Measurements from ENCODE around the gene AGMO. TPM values are rescaled to one million over a fixed set of nuclear protein-coding genes. Genes with fewer than 3 reads are reported as not detected.

Gene AGMO
- total RNA-seq, 1 experiment from 2014 or later: not detected

DNA sequence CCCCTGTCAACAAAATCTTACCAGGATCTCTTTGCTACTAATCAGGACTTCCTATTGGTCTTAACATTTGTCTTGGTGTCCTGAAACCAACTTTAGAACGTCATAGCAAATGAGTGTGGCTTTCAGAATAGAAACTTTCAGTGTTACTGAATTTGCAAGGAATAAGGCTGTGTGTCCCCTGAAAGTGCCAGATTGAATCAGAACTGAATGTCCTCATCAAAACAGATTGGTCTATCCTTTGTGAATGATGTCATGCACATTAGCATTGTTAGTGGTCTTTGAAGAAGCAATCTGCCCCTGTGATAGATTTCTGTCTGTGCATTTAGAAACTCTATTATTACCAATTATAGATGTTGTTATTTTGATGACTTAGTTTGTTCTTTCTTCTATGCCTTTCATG lies 119.9 kb downstream of the AGMO start:
- intact Hi-C loops (cut with micrococcal nuclease): no loop called here
- Histone ChIP-seq H3K4me3 (replicated peaks in 1 of 2; ENCODE audit: low read depth in 1 of 2, low read length in 2 of 2) (no peak overlapping the region), H3K36me3 (ENCODE audit: control insufficient read depth in 1 of 2, insufficient read depth in 2 of 2, low read length in 2 of 2) (no peaks in the 10 kb centered on the region), H3K9ac (ENCODE audit: low read length) (no peak overlapping the region), H4K20me1 (ENCODE audit: insufficient read depth) (no peaks in the 10 kb centered on the region), H2AFZ (ENCODE audit: low read depth, low read length, poor library complexity, severe bottlenecking) (no peak overlapping the region), H3K9me2 (ENCODE audit: insufficient read depth) (no peaks in the 10 kb centered on the region; the same call in 1 of the 2 replicates), H3K79me2 (ENCODE audit: insufficient read depth, low read length) (no peaks in the 10 kb centered on the region), H3K9me3 (ENCODE audit: control insufficient read depth in 1 of 2, insufficient read depth in 1 of 2, low read depth in 1 of 2, low read length in 2 of 2) (no peaks in the 10 kb centered on the region), H3K27me3 (ENCODE audit: insufficient read depth, low read length) (no peaks in the 10 kb centered on the region), H3K27ac (ENCODE audit: low read depth, low read length) (no peak overlapping the region), H3K4me2 (ENCODE audit: low read length) (no peak overlapping the region), H3K4me1 (ENCODE audit: control insufficient read depth in 1 of 2, insufficient read depth in 2 of 2, low read length in 2 of 2) (no peaks in the 10 kb centered on the region)
- ChIA-PET POLR2A (no interaction called here), RAD21 (ENCODE audit: low non-redundant PET in 1 of 2, low total read pairs in 2 of 2, uncharacterized antibody in 2 of 2, unreplicated experiment in 2 of 2) (no interaction called here), CTCF (no interaction called here)
- no TSS peak for BruUV-seq (replicated peaks)
- DNase-seq (ENCODE audit: low read depth, low spot score): no peak
- no peak for TF ChIP-seq ZFX (IDR thresholded peaks at IDR 0.05)
- no peak for ATAC-seq

DNA sequence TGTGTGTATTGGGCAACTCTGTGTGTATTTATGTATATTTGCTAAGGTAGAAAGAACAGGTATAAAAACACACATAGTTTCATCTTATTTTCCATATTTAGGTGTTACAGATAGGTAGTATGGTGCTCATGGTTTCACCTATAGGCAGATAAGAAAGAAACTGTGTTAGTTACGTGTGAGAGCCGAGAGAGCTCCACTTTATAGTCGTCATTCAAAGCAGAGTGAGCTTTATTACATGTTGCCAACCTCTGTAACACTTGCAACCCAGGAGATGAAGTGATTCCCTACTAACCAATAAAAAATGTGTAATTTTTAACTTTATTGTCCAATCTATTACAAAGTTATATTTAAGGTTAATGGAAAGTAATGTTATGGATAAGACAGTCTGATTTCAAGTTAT lies 121.3 kb downstream of the AGMO start:
- Histone ChIP-seq H4K20me1 (ENCODE audit: insufficient read depth) (no peaks in the 10 kb centered on the region), H3K27ac (ENCODE audit: low read depth, low read length) (no peak overlapping the region), H2AFZ (ENCODE audit: low read depth, low read length, poor library complexity, severe bottlenecking) (no peak overlapping the region), H3K9me2 (ENCODE audit: insufficient read depth) (no peaks in the 10 kb centered on the region; the same call in 1 of the 2 replicates), H3K79me2 (ENCODE audit: insufficient read depth, low read length) (no peaks in the 10 kb centered on the region), H3K4me1 (ENCODE audit: control insufficient read depth in 1 of 2, insufficient read depth in 2 of 2, low read length in 2 of 2) (no peaks in the 10 kb centered on the region), H3K27me3 (ENCODE audit: insufficient read depth, low read length) (no peaks in the 10 kb centered on the region), H3K9ac (ENCODE audit: low read length) (no peak overlapping the region), H3K9me3 (ENCODE audit: control insufficient read depth in 1 of 2, insufficient read depth in 1 of 2, low read depth in 1 of 2, low read length in 2 of 2) (no peaks in the 10 kb centered on the region), H3K36me3 (ENCODE audit: control insufficient read depth in 1 of 2, insufficient read depth in 2 of 2, low read length in 2 of 2) (no peaks in the 10 kb centered on the region), H3K4me2 (ENCODE audit: low read length) (no peak overlapping the region), H3K4me3 (replicated peaks in 1 of 2; ENCODE audit: low read depth in 1 of 2, low read length in 2 of 2) (no peak overlapping the region)
- TF ChIP-seq POLR2A (IDR thresholded peaks at IDR 0.05; ENCODE audit: borderline replicate concordance, extremely low read depth, insufficient read depth, insufficient read length) (no peak), CBX3 (IDR thresholded peaks at IDR 0.05; ENCODE audit: low read depth) (no peak), RAD21 (IDR thresholded peaks at IDR 0.05; ENCODE audit: low read depth) (no peak), JUND (IDR thresholded peaks at IDR 0.05) (no peak), EZH2 (IDR thresholded peaks at IDR 0.05) (no peak), SIN3A (IDR thresholded peaks at IDR 0.05; ENCODE audit: low read depth) (no peak), POLR2AphosphoS5 (IDR thresholded peaks at IDR 0.05; ENCODE audit: low read depth, low read length) (no peak), ELF1 (IDR thresholded peaks at IDR 0.05; ENCODE audit: borderline replicate concordance, low read depth) (no peak), SP1 (IDR thresholded peaks at IDR 0.05; ENCODE audit: low read depth) (no peak), FOSL1 (IDR thresholded peaks at IDR 0.05; ENCODE audit: low read depth) (no peak), CEBPB (IDR thresholded peaks at IDR 0.05; ENCODE audit: low read depth) (no peak), ZNF274 (IDR thresholded peaks at IDR 0.05; ENCODE audit: low read depth, low read length) (no peak), EZH2phosphoT487 (IDR thresholded peaks at IDR 0.05; ENCODE audit: borderline replicate concordance) (no peak)
- TF ChIP-seq, protein P1, sequence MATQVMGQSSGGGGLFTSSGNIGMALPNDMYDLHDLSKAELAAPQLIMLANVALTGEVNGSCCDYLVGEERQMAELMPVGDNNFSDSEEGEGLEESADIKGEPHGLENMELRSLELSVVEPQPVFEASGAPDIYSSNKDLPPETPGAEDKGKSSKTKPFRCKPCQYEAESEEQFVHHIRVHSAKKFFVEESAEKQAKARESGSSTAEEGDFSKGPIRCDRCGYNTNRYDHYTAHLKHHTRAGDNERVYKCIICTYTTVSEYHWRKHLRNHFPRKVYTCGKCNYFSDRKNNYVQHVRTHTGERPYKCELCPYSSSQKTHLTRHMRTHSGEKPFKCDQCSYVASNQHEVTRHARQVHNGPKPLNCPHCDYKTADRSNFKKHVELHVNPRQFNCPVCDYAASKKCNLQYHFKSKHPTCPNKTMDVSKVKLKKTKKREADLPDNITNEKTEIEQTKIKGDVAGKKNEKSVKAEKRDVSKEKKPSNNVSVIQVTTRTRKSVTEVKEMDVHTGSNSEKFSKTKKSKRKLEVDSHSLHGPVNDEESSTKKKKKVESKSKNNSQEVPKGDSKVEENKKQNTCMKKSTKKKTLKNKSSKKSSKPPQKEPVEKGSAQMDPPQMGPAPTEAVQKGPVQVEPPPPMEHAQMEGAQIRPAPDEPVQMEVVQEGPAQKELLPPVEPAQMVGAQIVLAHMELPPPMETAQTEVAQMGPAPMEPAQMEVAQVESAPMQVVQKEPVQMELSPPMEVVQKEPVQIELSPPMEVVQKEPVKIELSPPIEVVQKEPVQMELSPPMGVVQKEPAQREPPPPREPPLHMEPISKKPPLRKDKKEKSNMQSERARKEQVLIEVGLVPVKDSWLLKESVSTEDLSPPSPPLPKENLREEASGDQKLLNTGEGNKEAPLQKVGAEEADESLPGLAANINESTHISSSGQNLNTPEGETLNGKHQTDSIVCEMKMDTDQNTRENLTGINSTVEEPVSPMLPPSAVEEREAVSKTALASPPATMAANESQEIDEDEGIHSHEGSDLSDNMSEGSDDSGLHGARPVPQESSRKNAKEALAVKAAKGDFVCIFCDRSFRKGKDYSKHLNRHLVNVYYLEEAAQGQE (IDR thresholded peaks at IDR 0.05; ENCODE audit: low read depth): no peak
- TF ChIP-seq, protein P2, sequence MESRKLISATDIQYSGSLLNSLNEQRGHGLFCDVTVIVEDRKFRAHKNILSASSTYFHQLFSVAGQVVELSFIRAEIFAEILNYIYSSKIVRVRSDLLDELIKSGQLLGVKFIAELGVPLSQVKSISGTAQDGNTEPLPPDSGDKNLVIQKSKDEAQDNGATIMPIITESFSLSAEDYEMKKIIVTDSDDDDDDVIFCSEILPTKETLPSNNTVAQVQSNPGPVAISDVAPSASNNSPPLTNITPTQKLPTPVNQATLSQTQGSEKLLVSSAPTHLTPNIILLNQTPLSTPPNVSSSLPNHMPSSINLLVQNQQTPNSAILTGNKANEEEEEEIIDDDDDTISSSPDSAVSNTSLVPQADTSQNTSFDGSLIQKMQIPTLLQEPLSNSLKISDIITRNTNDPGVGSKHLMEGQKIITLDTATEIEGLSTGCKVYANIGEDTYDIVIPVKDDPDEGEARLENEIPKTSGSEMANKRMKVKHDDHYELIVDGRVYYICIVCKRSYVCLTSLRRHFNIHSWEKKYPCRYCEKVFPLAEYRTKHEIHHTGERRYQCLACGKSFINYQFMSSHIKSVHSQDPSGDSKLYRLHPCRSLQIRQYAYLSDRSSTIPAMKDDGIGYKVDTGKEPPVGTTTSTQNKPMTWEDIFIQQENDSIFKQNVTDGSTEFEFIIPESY (IDR thresholded peaks at IDR 0.05; ENCODE audit: extremely low read depth, insufficient replicate concordance, low read length): no peak
- intact Hi-C loops (cut with micrococcal nuclease): no loop called here
- ChIA-PET RAD21 (ENCODE audit: low non-redundant PET in 1 of 2, low total read pairs in 2 of 2, uncharacterized antibody in 2 of 2, unreplicated experiment in 2 of 2) (no interaction called here), POLR2A (no interaction called here), CTCF (no interaction called here)
- no TSS peak for BruUV-seq (replicated peaks)
- DNase-seq (ENCODE audit: low read depth, low spot score): no peak
- no peak for ATAC-seq
